Left ventricle myocardium inferior (tissue), 1 donor: ENCODE measurements around the gene ABCE1. TPM values are rescaled to one million over a fixed set of nuclear protein-coding genes. Genes with fewer than 3 reads are reported as not detected.
"Not testable (repeated sequence)": the region's sequence is repeated elsewhere in the genome, so short reads cannot be mapped to it uniquely, and the experiment has no call there.

Experiments used
- DNase-seq: peaks from one replicate; pipeline ENCODE4 v3.0.0-alpha.2; 2020
- H3K27ac ChIP-seq: fragments of 200-600 bp; replicated peaks from 2 replicates; pipeline ENCODE4 v1.8.0; 2021
- H3K27me3 ChIP-seq: fragments of 200-600 bp; 2 replicates; pipeline ENCODE4 v1.8.0; 2021; ENCODE audit warnings: low read depth
- H3K36me3 ChIP-seq: fragments of 200-600 bp; 2 replicates; pipeline ENCODE4 v1.8.0; 2021
- H3K4me1 ChIP-seq: fragments of 200-600 bp; 2 replicates; pipeline ENCODE4 v1.8.0; 2021
- H3K4me3 ChIP-seq: fragments of 200-600 bp; 2 replicates; pipeline ENCODE4 v1.8.0; 2021; ENCODE audit warnings: mild to moderate bottlenecking, moderate library complexity
- H3K9me3 ChIP-seq: fragments of 200-600 bp; replicated peaks from 2 replicates; pipeline ENCODE4 v1.8.0; 2021
- intact Hi-C: fragments of 100-400 bp; cut with micrococcal nuclease; formaldehyde crosslinking; loops from one replicate; pipeline ENCODE4 v1.11.0; 2022
- total RNA-seq: library from RNA; stranded (reverse); fragmentation: NEBNext Ultra II Directional; extraction: Animal tissue kit (Norgen Biotek cat#: 25700); gene quantifications from one replicate; pipeline ENCODE4 v1.2.1, GENCODE V29; 2021
- TF ChIP-seq, protein P1 (sequence below): fragments of 200-600 bp; IDR thresholded peaks from 2 replicates; pipeline ENCODE4 v1.8.0; 2021; ENCODE audit warnings: antibody characterized with exemption, mild to moderate bottlenecking, borderline replicate concordance
- donor health status: DM: no; HTN: yes; CAD: no; lungs with severe emphysema.

ABCE1 gene
- total RNA-seq, 1 donor from 2014 or later: 34.5 TPM

DNA sequence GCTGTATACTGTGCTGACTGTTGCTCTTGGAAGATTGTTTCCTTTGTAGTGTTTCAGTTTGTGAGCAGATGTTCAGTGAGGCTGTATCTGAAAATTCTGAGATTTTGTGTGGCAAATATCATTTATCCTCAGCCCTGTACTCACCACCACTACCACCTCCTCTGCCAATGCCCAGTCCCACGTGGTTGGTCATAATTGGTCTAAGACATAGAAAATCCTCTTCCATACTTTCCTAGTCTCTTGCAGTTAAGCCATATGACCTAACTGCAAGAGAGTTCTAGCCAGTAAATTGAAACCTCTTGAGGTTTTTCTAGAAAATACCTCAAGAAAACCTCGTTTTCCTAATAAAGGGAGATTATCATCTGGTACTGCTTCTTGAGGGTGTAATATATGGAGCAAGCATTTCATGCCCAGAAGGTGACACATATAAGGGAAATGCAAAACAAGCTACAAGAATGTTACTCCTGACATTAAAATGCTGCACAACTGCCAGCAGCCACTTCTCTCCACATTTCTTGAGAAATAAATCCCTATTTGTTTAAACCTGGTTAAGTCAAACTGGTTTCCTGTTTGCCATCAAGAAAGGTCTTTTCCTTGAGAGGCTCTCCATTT is 32.8 kb downstream of the ABCE1 start:
- Histone ChIP-seq H3K9me3 (no peaks in the 10 kb centered on the region), H3K27me3 (no peaks in the 10 kb centered on the region), H3K4me1 (peaks cover 12% of the 10 kb centered on the region), H3K27ac (no peak overlapping the region), H3K4me3 (no peak overlapping the region), H3K36me3 (peaks cover 38% of the 10 kb centered on the region)
- intact Hi-C loops: no loop called here
- DNase-seq: no peak
- TF ChIP-seq, protein P1, sequence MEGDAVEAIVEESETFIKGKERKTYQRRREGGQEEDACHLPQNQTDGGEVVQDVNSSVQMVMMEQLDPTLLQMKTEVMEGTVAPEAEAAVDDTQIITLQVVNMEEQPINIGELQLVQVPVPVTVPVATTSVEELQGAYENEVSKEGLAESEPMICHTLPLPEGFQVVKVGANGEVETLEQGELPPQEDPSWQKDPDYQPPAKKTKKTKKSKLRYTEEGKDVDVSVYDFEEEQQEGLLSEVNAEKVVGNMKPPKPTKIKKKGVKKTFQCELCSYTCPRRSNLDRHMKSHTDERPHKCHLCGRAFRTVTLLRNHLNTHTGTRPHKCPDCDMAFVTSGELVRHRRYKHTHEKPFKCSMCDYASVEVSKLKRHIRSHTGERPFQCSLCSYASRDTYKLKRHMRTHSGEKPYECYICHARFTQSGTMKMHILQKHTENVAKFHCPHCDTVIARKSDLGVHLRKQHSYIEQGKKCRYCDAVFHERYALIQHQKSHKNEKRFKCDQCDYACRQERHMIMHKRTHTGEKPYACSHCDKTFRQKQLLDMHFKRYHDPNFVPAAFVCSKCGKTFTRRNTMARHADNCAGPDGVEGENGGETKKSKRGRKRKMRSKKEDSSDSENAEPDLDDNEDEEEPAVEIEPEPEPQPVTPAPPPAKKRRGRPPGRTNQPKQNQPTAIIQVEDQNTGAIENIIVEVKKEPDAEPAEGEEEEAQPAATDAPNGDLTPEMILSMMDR: no peak

GRCh38 chr4:145131848-145132247 is 33.7 kb downstream of the ABCE1 start:
- Histone ChIP-seq H3K4me3 (no peak overlapping the region), H3K9me3 (no peaks in the 10 kb centered on the region), H3K27me3 (no peaks in the 10 kb centered on the region), H3K27ac (no peak overlapping the region), H3K36me3 (peaks cover 28% of the 10 kb centered on the region), H3K4me1 (peaks cover 12% of the 10 kb centered on the region)
- TF ChIP-seq, protein P1: no peak
- intact Hi-C loops: no loop called here
- no peak for DNase-seq

DNA sequence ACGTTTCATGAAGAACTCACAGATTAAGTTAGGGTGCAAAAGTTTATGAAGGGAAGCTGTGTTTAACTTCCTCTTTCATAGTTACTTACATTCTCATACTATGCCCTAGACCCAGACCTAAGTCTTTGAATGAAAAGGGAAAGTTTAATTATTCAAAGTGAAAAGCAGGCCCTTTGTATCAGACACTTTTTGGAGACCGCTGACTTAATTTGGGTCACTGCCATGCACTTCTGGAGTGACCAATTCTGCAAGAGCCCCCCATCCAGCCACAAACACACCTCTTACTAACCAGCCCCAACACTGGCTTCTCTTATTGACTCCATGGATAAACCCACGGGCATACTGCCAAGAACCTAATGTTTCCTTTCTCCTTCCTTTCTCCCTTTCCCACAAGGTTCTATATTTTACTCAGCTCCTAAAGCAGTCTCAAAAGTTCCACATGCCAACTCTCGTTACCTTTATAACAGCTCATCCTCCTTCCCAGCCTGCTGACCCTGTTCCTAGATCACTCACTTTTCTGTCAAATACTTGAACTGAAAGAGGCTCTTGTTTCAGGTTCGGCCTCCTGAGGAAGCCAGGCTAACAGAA is 34.5 kb downstream of the ABCE1 start:
- H3K36me3 ChIP-seq: peaks cover 28% of the 10 kb centered on the region
- intact Hi-C loops: no loop called here
- no peak overlapping the region for H3K27ac ChIP-seq

DNA sequence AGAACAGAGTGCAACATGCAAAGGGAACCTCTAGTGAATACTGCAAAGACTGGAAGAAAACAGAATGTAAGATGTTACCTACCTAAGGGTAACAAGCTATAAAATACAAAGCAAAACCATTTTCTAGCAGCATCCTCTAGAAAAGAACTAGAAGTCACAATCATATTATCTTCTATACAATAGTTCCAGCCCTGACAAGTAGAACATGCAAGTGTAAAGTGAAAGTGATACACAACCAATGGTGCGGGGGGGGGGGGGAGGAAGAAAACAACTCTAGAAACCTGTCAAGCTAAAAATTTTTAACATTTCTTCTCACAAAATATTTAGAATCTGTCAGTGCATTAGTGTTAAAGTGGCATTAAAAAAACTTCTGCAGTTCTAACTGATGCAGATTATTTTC is 38.1 kb downstream of the ABCE1 start:
- peaks cover 12% of the 10 kb centered on the region for H3K4me1 ChIP-seq
- H3K4me3 ChIP-seq, H3K9me3 ChIP-seq, H3K27ac ChIP-seq, H3K27me3 ChIP-seq, intact Hi-C loops, DNase-seq: not testable (repeated sequence)
- peaks cover 44% of the 10 kb centered on the region for H3K36me3 ChIP-seq

More for the DNA sequence above, 34.5 kb downstream of the ABCE1 start:
- Histone ChIP-seq H3K27me3 (no peaks in the 10 kb centered on the region), H3K4me3 (no peak overlapping the region), H3K9me3 (no peaks in the 10 kb centered on the region), H3K4me1 (peaks cover 12% of the 10 kb centered on the region)
- TF ChIP-seq, protein P1: no peak
- DNase-seq: no peak

GRCh38 chr4:145148980-145149379 is 50.9 kb downstream of the ABCE1 start:
- Histone ChIP-seq H3K4me3 (no peak overlapping the region), H3K27me3 (no peaks in the 10 kb centered on the region), H3K4me1 (peaks cover 14% of the 10 kb centered on the region), H3K9me3 (no peaks in the 10 kb centered on the region), H3K27ac (no peak overlapping the region), H3K36me3 (peaks cover 87% of the 10 kb centered on the region)
- no peak for DNase-seq
- TF ChIP-seq, protein P1: no peak
- intact Hi-C loops: no loop called here

DNA sequence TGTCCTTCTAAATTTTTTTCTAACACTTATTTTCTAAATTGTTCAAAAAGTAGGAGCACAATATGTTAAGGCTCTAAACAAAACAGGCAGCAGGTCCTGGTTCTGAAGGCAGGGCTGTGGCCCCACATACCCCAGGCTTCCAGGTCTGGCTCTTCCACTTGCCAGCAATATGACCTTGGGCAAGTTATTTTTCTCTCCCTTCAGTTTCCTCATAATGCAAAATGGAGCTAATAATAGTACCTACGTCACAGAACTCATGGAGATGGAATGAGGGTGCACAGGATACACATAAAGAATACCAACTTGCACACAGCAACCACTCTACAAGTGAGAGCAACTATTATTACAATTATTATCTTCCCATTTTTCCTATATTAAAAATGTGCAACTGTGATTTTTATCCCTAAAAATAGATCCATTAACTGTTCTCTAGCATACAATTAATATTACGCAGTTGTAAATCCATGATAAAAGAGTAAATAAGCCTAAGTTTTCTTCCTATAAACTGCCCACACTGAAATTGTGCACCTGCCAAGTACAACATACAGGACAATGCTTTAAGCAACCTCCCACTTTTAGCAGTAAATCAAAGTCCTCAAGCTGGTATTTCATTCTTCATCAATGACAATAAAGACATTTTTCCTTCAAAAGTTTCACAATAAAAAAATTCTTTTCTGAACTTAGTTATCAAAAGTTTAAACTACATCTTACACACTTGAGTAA is 55.2 kb downstream of the ABCE1 start:
- Histone ChIP-seq H3K36me3 (peaks cover 72% of the 10 kb centered on the region), H3K4me1 (peaks cover 30% of the 10 kb centered on the region), H3K4me3 (no peak overlapping the region), H3K27me3 (no peaks in the 10 kb centered on the region), H3K27ac (peak overlapping the region; percentile 77), H3K9me3 (no peaks in the 10 kb centered on the region)
- TF ChIP-seq, protein P1: no peak
- no peak for DNase-seq
- intact Hi-C loops: loop anchor here (10.0 kb wide), 2 partner anchors 49 to 461 kb away; partner anchors contain the start of gene MMAA
